Immature natural killer cell (primary cell): ENCODE data around the gene HTR4. TPM values are rescaled to one million over a fixed set of nuclear protein-coding genes. Genes with fewer than 3 reads are reported as not detected.

Experiments
- DNase-seq, 3 donors: peaks; one replicate each; pipeline ENCODE4 v3.0.0; 2022; ENCODE audit warnings: mixed read lengths in 1 of 3
- H3K27ac Mint-ChIP-seq, 6 donors: one replicate each; pipeline ENCODE4 v1.8.0; 2020; ENCODE audit warnings: mixed read lengths in 6 of 6, mild to moderate bottlenecking in 5 of 6, inconsistent platforms in 4 of 6, moderate library complexity in 3 of 6
- H3K27me3 Mint-ChIP-seq, 3 donors: one replicate each; pipeline ENCODE4 v1.8.0; 2020 to 2021; ENCODE audit warnings: low read depth in 3 of 3, mild to moderate bottlenecking in 3 of 3, mixed read lengths in 3 of 3, moderate library complexity in 3 of 3, inconsistent platforms in 1 of 3
- H3K36me3 Mint-ChIP-seq, 3 donors: one replicate each; pipeline ENCODE4 v1.8.0; 2020; ENCODE audit warnings: mixed read lengths in 3 of 3, inconsistent platforms in 2 of 3, mild to moderate bottlenecking in 2 of 3
- H3K4me1 Mint-ChIP-seq, 2 donors: one replicate each; pipeline ENCODE4 v1.8.0; 2020; ENCODE audit warnings: inconsistent platforms in 2 of 2, mild to moderate bottlenecking in 2 of 2, mixed read lengths in 2 of 2, moderate library complexity in 1 of 2
- H3K4me3 Mint-ChIP-seq, 5 donors: one replicate each; pipeline ENCODE4 v1.8.0; 2020; ENCODE audit warnings: mild to moderate bottlenecking in 5 of 5, mixed read lengths in 5 of 5, inconsistent platforms in 3 of 5, moderate library complexity in 3 of 5
- H3K9me3 Mint-ChIP-seq, 6 donors: one replicate each; pipeline ENCODE4 v1.8.0; 2020; ENCODE audit warnings: mild to moderate bottlenecking in 6 of 6, mixed read lengths in 6 of 6, inconsistent platforms in 4 of 6, moderate library complexity in 3 of 6
- polyA plus RNA-seq, 3 donors: library from polyadenylated mRNA; unstranded; fragments of 300-500 nt; fragmentation: Illumina TruSeq; gene quantifications; one replicate each; pipeline ENCODE4 v1.2.3, GENCODE V29; 2021

The HTR4 gene
- polyA plus RNA-seq, 3 donors from 2014 or later: not detected

GRCh38 chr5:148436029-148436428 lies 218.3 kb downstream of the HTR4 start:
- Mint-ChIP-seq H3K4me3 (no peak overlapping the region), H3K4me1 (peaks cover under 1 to 3% of the 10 kb centered on the region in 2 donors), H3K27ac (peak overlapping the region in 1 of 6 donors; percentile 73), H3K9me3 (no peaks in the 10 kb centered on the region), H3K27me3 (no peaks in the 10 kb centered on the region), H3K36me3 (peaks cover 18 to 52% (median 31%) of the 10 kb centered on the region in 3 donors)
- no peak for DNase-seq

DNA sequence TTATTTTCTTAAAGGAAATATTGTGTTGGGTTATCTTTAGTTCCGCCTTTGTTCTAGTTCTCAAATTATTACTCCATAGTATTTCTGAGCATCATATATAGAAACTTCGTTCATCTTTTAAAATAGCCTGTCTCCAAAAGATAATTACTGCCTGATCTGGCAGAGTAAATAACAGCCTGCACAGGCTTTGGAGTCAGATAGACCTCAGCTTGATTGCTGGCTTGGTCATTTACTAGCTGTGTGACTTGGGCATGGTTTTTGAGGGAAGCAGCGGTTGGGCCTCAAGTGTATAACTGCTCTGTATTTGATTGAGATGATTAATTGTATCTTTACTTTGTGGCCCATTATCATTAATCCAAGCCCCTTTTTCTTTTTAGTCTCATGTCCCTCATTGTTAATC lies 220.5 kb downstream of the HTR4 start:
- no peaks in the 10 kb centered on the region for H3K27me3 Mint-ChIP-seq
- no peaks in the 10 kb centered on the region for H3K9me3 Mint-ChIP-seq

More for the DNA sequence above, 220.5 kb downstream of the HTR4 start:
- peaks cover 2 to 15% of the 10 kb centered on the region in 2 donors for H3K4me1 Mint-ChIP-seq
- H3K36me3 Mint-ChIP-seq: peaks cover 17 to 42% (median 24%) of the 10 kb centered on the region in 3 donors
- no peak for DNase-seq
- no peak overlapping the region for H3K4me3 Mint-ChIP-seq
- no peak overlapping the region for H3K27ac Mint-ChIP-seq

Other genes starting within 250 kb of the HTR4 start
- 10 to 100 TPM; 34.4 to 65.2 (median 54.1) TPM for gene ADRB2, start 172.1 kb upstream of the HTR4 start, polyA plus RNA-seq